ENCODE results near the gene SPAAR. TPM values are rescaled to one million over a fixed set of nuclear protein-coding genes. Genes with fewer than 3 reads are reported as not detected.

Gene SPAAR
- total RNA-seq: not detected

GRCh38 chr9:35909274-35909673, at the start of gene SPAAR:
Gene SPAAR, plus strand, starts transcription at chr9:35909490. Its CDS starts 974 bp downstream, at chr9:35910464.
- Mint-ChIP-seq H3K4me1 (ENCODE audit: low read depth) (peaks cover 47% of the 10 kb centered on the region), H3K4me3 (no peak within 1 kb of the TSS), H3K27ac (peak within 1 kb of the TSS; percentile 44), H3K36me3 (ENCODE audit: low read depth) (no peaks in the 10 kb centered on the region), H3K27me3 (no peaks in the 10 kb centered on the region), H3K9me3 (no peaks in the 10 kb centered on the region)
- intact Hi-C loops (cut with micrococcal nuclease): loop anchor here (5.0 kb wide), 1 partner anchor 33 kb away; no protein-coding TSS in a partner anchor
- DNase-seq (no peak), ATAC-seq (no peak)
- ChIA-PET POLR2A (no interaction called here), CTCF (interaction anchor here (1.0 to 4.5 kb wide), 2 partner anchors 27 to 35 kb away, joined by 4 to 29 read pairs; no protein-coding TSS in a partner anchor)
- TF ChIP-seq CTCF (IDR thresholded peaks at IDR 0.05): no peak

GRCh38 chr9:35859990-35860339, 49.3 kb upstream of the SPAAR start:
- H3K36me3 Mint-ChIP-seq (ENCODE audit: low read depth): no peaks in the 10 kb centered on the region
- no peak overlapping the region for H3K4me3 Mint-ChIP-seq
- peaks cover 5% of the 10 kb centered on the region for H3K27me3 Mint-ChIP-seq
- CTCF ChIA-PET: interaction anchor here (1.8 to 2.1 kb wide), 2 partner anchors 22 to 34 kb away, joined by 5 to 6 read pairs; no protein-coding TSS in a partner anchor
- no peaks in the 10 kb centered on the region for H3K4me1 Mint-ChIP-seq (ENCODE audit: low read depth)
- ATAC-seq (no peak), DNase-seq (no peak)
- TF ChIP-seq CTCF (IDR thresholded peaks at IDR 0.05): no peak
- no peaks in the 10 kb centered on the region for H3K9me3 Mint-ChIP-seq
- POLR2A ChIA-PET: no interaction called here
- intact Hi-C loops (cut with micrococcal nuclease): no loop called here
- H3K27ac Mint-ChIP-seq: no peak overlapping the region

- Mint-ChIP-seq H3K36me3 (ENCODE audit: low read depth) (no peaks in the 10 kb centered on the region), H3K4me1 (ENCODE audit: low read depth) (no peaks in the 10 kb centered on the region), H3K27me3 (peaks cover 8% of the 10 kb centered on the region), H3K27ac (no peak overlapping the region), H3K4me3 (no peak overlapping the region), H3K9me3 (no peaks in the 10 kb centered on the region)
- DNase-seq (no peak), ATAC-seq (no peak)
- ChIA-PET POLR2A (interaction anchor here (1.5 kb wide), 1 partner anchor 18 kb away, joined by 4 read pairs; no protein-coding TSS in a partner anchor), CTCF (interaction anchor here (0.8 to 1.8 kb wide), 3 partner anchors 21 to 42 kb away, joined by 3 to 5 read pairs (median 3); no protein-coding TSS in a partner anchor)
- intact Hi-C loops (cut with micrococcal nuclease): no loop called here
- TF ChIP-seq CTCF (IDR thresholded peaks at IDR 0.05): no peak
These were observed 48.0 kb upstream of the SPAAR start for GRCh38 chr9:35861161-35861897.

- no peak for DNase-seq
- ChIA-PET CTCF (interaction anchor here (0.8 to 2.5 kb wide), 2 partner anchors 20 to 72 kb away, joined by 3 to 7 read pairs; no protein-coding TSS in a partner anchor), POLR2A (no interaction called here)
- intact Hi-C loops (cut with micrococcal nuclease): no loop called here
- TF ChIP-seq CTCF (IDR thresholded peaks at IDR 0.05): no peak
- ATAC-seq: no peak
- Mint-ChIP-seq H3K4me1 (ENCODE audit: low read depth) (no peaks in the 10 kb centered on the region), H3K36me3 (ENCODE audit: low read depth) (no peaks in the 10 kb centered on the region), H3K9me3 (no peaks in the 10 kb centered on the region), H3K27ac (no peak overlapping the region), H3K4me3 (no peak overlapping the region), H3K27me3 (peaks cover 8% of the 10 kb centered on the region)
These were observed 47.0 kb upstream of the SPAAR start for GRCh38 chr9:35862328-35862727.

GRCh38 chr9:35863583-35863982, 45.7 kb upstream of the SPAAR start:
- ChIA-PET POLR2A (interaction anchor here (0.6 kb wide), 1 partner anchor 438 kb away, joined by 4 read pairs; no protein-coding TSS in a partner anchor), CTCF (interaction anchor here (0.7 to 3.8 kb wide), 5 partner anchors 18 to 73 kb away, joined by 3 to 22 read pairs (median 3); no protein-coding TSS in a partner anchor)
- Mint-ChIP-seq H3K36me3 (ENCODE audit: low read depth) (no peaks in the 10 kb centered on the region), H3K4me1 (ENCODE audit: low read depth) (no peaks in the 10 kb centered on the region), H3K27me3 (peaks cover 10% of the 10 kb centered on the region), H3K27ac (no peak overlapping the region), H3K4me3 (no peak overlapping the region), H3K9me3 (no peaks in the 10 kb centered on the region)
- DNase-seq (no peak), ATAC-seq (no peak)
- no peak for TF ChIP-seq CTCF (IDR thresholded peaks at IDR 0.05)
- intact Hi-C loops (cut with micrococcal nuclease): no loop called here

Data from activated CD8-positive, alpha-beta T cell treated with anti-CD3 and anti-CD28 coated beads for 36 hours (primary cell).